HG03432 (cell line): ENCODE results near the gene LGALS1.

ENCODE experiments used
- ATAC-seq: cut with Tn5 transposase; IDR thresholded peaks from one replicate; pipeline ENCODE4 v1.9.1; 2021; ENCODE audit warnings: mild to moderate bottlenecking, moderate library complexity; ENCODE audit not compliant: unreplicated experiment

LGALS1 gene

GRCh38 chr22:37674951-37675929, at the start of gene LGALS1:
Gene LGALS1 (plus strand): TSS chr22:37675636. CDS start chr22:37675703, 67 bp downstream.
- peak; percentile 61 for ATAC-seq

GRCh38 chr22:37625737-37626136, 49.7 kb upstream of the LGALS1 start:
- ATAC-seq = no peak

- ATAC-seq = no peak
Observed at GRCh38 chr22:37626144-37626543, 49.3 kb upstream of the LGALS1 start.

GRCh38 chr22:37626556-37627075, 48.8 kb upstream of the LGALS1 start:
- no peak for ATAC-seq

GRCh38 chr22:37627121-37627520, 48.3 kb upstream of the LGALS1 start:
- no peak for ATAC-seq

GRCh38 chr22:37627545-37627944, 47.9 kb upstream of the LGALS1 start:
- no peak for ATAC-seq

GRCh38 chr22:37628830-37629229, 46.6 kb upstream of the LGALS1 start:
- ATAC-seq = no peak

- ATAC-seq = no peak
Observed at GRCh38 chr22:37629928-37630327, 45.5 kb upstream of the LGALS1 start.

- no peak for ATAC-seq
Observed at GRCh38 chr22:37630839-37631435, 44.5 kb upstream of the LGALS1 start.

GRCh38 chr22:37631448-37632173, 43.8 kb upstream of the LGALS1 start:
- ATAC-seq = no peak

- peak; percentile 8 for ATAC-seq
Observed at GRCh38 chr22:37632174-37633088, 43.0 kb upstream of the LGALS1 start.

- ATAC-seq = peak; percentile 40
Observed at GRCh38 chr22:37633089-37633624, 42.3 kb upstream of the LGALS1 start.

GRCh38 chr22:37633625-37634416, 41.6 kb upstream of the LGALS1 start:
- peak; percentile 55 for ATAC-seq

GRCh38 chr22:37634417-37634924, 41.0 kb upstream of the LGALS1 start:
- no peak for ATAC-seq

GRCh38 chr22:37635157-37635556, 40.3 kb upstream of the LGALS1 start:
- ATAC-seq = no peak

- no peak for ATAC-seq
Observed at GRCh38 chr22:37636186-37636948, 39.1 kb upstream of the LGALS1 start.

- ATAC-seq = no peak
Observed at GRCh38 chr22:37636949-37637273, 38.5 kb upstream of the LGALS1 start.

- no peak for ATAC-seq
Observed at GRCh38 chr22:37638391-37639069, 36.9 kb upstream of the LGALS1 start.
